Stomach (tissue), 9 donors: ENCODE data around the gene ADNP2. TPM values are rescaled to one million over a fixed set of nuclear protein-coding genes. Genes with fewer than 3 reads are reported as not detected.
"Not testable (repeated sequence)": the region's sequence is repeated elsewhere in the genome, so short reads cannot be mapped to it uniquely, and the experiment has no call there.

Experiments
- DNase-seq, 2 donors: peaks; one replicate each; pipeline versions ENCODE4 v3.0.0 to v3.0.0-alpha.2; 2013 to 2019
- H3K27ac ChIP-seq, 5 donors: fragments of 200-600 bp in 4 of 5; sonication (generic) in 4 of 5; one replicate each; pipeline ENCODE4 v1.5.1; 2013 to 2019; ENCODE audit warnings: mild to moderate bottlenecking in 1 of 5, moderate library complexity in 1 of 5
- H3K27me3 ChIP-seq, 3 donors: fragments of 200-600 bp; sonication (generic); one replicate each; pipeline ENCODE4 v1.5.1; 2017 to 2019; ENCODE audit warnings: mixed run types in 1 of 3
- H3K36me3 ChIP-seq, 4 donors: fragments of 200-600 bp; sonication (generic); 1 replicate in 3 of 4; 2 replicates in 1 of 4; pipeline ENCODE4 v1.5.1; 2016 to 2019
- H3K4me1 ChIP-seq, 4 donors: fragments of 200-600 bp; sonication (generic); one replicate each; pipeline ENCODE4 v1.5.1; 2016 to 2019
- H3K4me3 ChIP-seq, 4 donors: fragments of 200-600 bp; sonication (generic) in 3 of 4; one replicate each; pipeline ENCODE4 v1.5.1; 2016 to 2019; ENCODE audit warnings: mild to moderate bottlenecking in 1 of 4
- H3K9me3 ChIP-seq, 4 donors: fragments of 200-600 bp; sonication (generic); one replicate each; pipeline ENCODE4 v1.5.1; 2016 to 2019
- EP300 ChIP-seq: sonication (generic); formaldehyde crosslinking; IDR thresholded peaks from one replicate; pipeline ENCODE4 v1.6.1; 2017; ENCODE audit warnings: antibody characterized with exemption
- POLR2A ChIP-seq, 4 donors: fragments of 450-650 bp; IDR thresholded peaks; one replicate each; pipeline ENCODE4 v1.6.1; 2016; ENCODE audit warnings: antibody characterized with exemption in 4 of 4, control low read depth in 2 of 4, mild to moderate bottlenecking in 1 of 4, moderate library complexity in 1 of 4
- POLR2AphosphoS5 ChIP-seq, 3 donors: sonication (generic); formaldehyde crosslinking; IDR thresholded peaks; one replicate each; pipeline ENCODE4 v1.6.1; 2016; ENCODE audit warnings: antibody characterized with exemption in 3 of 3
- WGBS, 5 donors: extraction: QIAGEN DNeasy Blood & Tissue Kit in 3 of 5; methylation state at CpG; one replicate each; pipeline versions ENCODE4 v1.1.5 to v1.1.7; 2013 to 2018; 5-methylcytosine and 5-hydroxymethylcytosine counted together
- intact Hi-C: fragments of 100-400 bp; cut with DNase I; formaldehyde crosslinking; loops from one replicate; pipeline ENCODE4 v1.15.1; 2023; ENCODE audit warnings: low total_unique reads
- polyA plus RNA-seq, 3 donors: library from polyadenylated mRNA; stranded (reverse); fragments of 200-250 nt; gene quantifications; one replicate each; pipeline ENCODE4 v1.2.3, GENCODE V29; 2013
- total RNA-seq, 5 donors: library from RNA; depleted of rRNA; stranded (reverse); fragments of >200 nt; gene quantifications; one replicate each; pipeline versions ENCODE4 v1.1.0 to v1.2.3, GENCODE V29; 2014 to 2016
- TF ChIP-seq, protein P1 (sequence below), 7 experiments: fragments of 450-650 bp in 4 of 7; fragments of 200-600 bp in 3 of 7; sonication (generic) in 3 of 7; IDR thresholded peaks; one replicate each; pipeline ENCODE4 v1.5.1; 2016 to 2019; ENCODE audit warnings: antibody characterized with exemption in 7 of 7, control low read depth in 2 of 7, mild to moderate bottlenecking in 1 of 7
- donor health status: healthy with polysubstance abuse.
- donor health status: Bipolar disorder and iron deficiency.
- donor health status: healthy.

The ADNP2 gene
- total and polyA plus RNA-seq, 8 donors: 4.2 to 24.6 (median 10.8) TPM

DNA sequence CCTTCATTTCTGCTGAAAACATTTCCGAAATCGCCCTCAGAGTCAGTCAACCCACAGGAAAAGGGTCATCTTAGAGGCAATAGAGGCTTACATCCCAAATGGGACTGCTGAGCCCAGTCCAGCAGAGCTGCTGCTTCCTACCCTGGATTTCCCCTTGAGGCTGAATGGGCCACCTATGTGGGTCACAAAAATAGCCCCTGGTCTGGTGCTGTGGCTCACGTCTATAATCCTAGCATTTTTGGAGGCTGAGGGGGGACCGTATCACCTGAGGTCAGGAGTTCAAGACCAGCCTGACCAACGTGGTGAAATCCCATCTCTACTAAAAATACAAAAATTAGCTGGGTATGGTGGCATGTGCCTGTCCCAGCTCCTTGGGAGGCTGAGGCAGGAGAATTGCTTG lies 49.3 kb downstream of the ADNP2 start:
- peaks cover 0 to 15% (median 9%) of the 10 kb centered on the region in 4 donors for H3K36me3 ChIP-seq
- no peak overlapping the region for H3K27ac ChIP-seq
- no peak overlapping the region for H3K4me3 ChIP-seq
- intact Hi-C loops: no loop called here
- peaks cover 0 to 2% (median 0%) of the 10 kb centered on the region in 4 donors for H3K9me3 ChIP-seq
- TF ChIP-seq POLR2A (IDR thresholded peaks at IDR 0.05) (no peak), POLR2AphosphoS5 (IDR thresholded peaks at IDR 0.05) (no peak), EP300 (no peak)
- TF ChIP-seq, protein P1, sequence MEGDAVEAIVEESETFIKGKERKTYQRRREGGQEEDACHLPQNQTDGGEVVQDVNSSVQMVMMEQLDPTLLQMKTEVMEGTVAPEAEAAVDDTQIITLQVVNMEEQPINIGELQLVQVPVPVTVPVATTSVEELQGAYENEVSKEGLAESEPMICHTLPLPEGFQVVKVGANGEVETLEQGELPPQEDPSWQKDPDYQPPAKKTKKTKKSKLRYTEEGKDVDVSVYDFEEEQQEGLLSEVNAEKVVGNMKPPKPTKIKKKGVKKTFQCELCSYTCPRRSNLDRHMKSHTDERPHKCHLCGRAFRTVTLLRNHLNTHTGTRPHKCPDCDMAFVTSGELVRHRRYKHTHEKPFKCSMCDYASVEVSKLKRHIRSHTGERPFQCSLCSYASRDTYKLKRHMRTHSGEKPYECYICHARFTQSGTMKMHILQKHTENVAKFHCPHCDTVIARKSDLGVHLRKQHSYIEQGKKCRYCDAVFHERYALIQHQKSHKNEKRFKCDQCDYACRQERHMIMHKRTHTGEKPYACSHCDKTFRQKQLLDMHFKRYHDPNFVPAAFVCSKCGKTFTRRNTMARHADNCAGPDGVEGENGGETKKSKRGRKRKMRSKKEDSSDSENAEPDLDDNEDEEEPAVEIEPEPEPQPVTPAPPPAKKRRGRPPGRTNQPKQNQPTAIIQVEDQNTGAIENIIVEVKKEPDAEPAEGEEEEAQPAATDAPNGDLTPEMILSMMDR (IDR thresholded peaks at IDR 0.05): no peak
- whole genome bisulfite sequencing, 5 donors: 66 to 88% (median 74%) methylated on average over 4 to 5 of the region's 5 CpGs
- H3K4me1 ChIP-seq: peaks cover 0 to 12% (median 0%) of the 10 kb centered on the region in 4 donors
- H3K27me3 ChIP-seq: peaks cover 0 to 12% (median 0%) of the 10 kb centered on the region in 3 donors
- no peak for DNase-seq

DNA sequence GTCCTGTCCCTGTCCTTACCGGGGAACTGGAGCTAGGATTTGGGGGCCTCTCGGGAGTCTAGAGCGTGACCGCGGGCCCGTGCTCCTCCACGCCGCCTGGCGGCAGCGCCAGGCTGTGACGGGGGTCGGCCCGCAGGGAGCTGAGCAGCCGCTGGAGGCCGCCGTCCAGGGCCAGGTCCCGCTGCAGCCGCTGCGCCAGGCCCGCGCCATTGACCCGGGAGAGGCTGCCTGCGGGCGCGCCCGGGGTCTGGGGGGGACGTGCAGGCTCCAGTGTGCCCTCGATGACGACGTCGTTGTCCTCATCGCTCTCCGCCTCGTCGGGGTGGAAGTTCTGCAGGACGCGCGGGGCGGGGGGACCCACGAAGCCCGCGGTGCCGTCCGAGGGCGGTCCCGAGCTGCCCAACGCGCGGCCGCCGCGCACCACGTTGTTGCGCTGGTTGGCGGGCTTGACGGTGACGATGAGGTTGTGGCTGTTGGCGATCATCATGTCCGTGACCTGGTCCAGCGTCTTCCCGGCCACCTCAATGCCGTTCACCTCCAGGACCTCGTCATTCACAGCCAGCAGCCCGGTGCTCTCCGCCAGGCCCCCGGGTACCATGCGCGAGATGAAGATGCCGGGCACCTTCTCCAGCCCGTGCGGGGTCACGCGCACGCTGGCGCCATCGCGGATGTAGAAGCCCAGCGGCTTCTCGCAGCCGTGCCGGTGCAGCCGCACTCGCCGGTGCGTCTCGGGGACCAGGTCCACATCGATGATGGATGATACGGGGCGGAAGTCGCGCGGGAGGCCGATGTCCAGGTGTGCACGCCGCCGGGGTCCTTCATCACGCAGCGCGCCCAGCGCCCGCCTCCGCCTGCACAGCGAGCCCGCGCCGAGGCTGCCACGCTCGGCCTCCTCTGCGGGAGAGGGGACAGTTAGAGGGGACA lies 50.9 kb downstream of the ADNP2 start:
- intact Hi-C loops: no loop called here
- H3K9me3 ChIP-seq: peaks cover 0 to 18% (median 7%) of the 10 kb centered on the region in 4 donors
- TF ChIP-seq POLR2A (IDR thresholded peaks at IDR 0.05): no peak
- TF ChIP-seq, protein P1 (IDR thresholded peaks at IDR 0.05): peak in 3 of 7 experiments; percentile 35 to 52 (median 39)
- no peak for TF ChIP-seq POLR2AphosphoS5 (IDR thresholded peaks at IDR 0.05)
- no peak for TF ChIP-seq EP300
- H3K4me1 ChIP-seq: peaks cover 0 to 12% (median 0%) of the 10 kb centered on the region in 4 donors
- peaks cover 0 to 15% (median 9%) of the 10 kb centered on the region in 4 donors for H3K36me3 ChIP-seq
- H3K27ac ChIP-seq: no peak overlapping the region
- WGBS, 5 donors: 32 to 81% (median 52%) methylated on average over 61 to 109 of the region's 109 CpGs
- peak in 1 of 2 donors; percentile 59 for DNase-seq
- H3K27me3 ChIP-seq: peaks cover 0 to 12% (median 0%) of the 10 kb centered on the region in 3 donors
- H3K4me3 ChIP-seq: peak overlapping the region in 3 of 4 donors; percentile 19 to 37 (median 30)

DNA sequence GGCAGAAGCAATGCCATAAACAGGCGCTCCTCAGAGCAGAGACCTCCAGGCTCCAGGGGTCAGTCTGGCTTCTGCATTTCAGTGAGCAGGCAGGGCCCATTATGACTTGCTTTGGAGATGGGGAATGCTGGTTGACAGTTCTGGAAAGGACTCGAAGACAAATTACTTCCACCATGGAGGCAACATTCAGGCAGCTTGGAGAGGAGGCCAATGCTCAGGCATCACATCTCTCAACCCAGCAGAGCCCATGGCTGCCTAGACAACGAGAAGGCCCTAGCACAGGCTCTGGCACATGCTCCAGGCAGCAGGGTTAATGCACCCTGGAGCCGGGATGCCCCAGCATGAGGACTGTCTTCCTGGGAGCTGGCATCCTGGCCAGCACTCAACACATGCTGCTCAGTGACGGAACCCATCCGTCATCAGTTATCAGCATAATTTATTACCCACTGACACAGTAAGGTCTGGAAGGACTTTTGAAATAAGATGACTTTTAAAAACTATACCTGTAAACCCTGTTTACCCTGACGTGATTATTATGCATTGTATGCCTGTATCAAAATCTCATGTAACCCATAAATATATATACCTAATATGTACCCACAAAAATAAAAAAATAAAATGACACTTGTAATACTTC lies 52.8 kb downstream of the ADNP2 start:
- Histone ChIP-seq H3K27me3 (peaks cover 0 to 12% (median 0%) of the 10 kb centered on the region in 3 donors), H3K36me3 (peaks cover 0 to 15% (median 9%) of the 10 kb centered on the region in 4 donors), H3K9me3 (peaks cover 3 to 26% (median 16%) of the 10 kb centered on the region in 4 donors), H3K27ac (no peak overlapping the region), H3K4me3 (no peak overlapping the region), H3K4me1 (peaks cover 0 to 12% (median 0%) of the 10 kb centered on the region in 4 donors)
- intact Hi-C loops: no loop called here
- DNase-seq: no peak
- WGBS, 5 donors: 84 to 90% (median 87%) methylated on average over 7 of the region's 7 CpGs
- no peak for TF ChIP-seq POLR2A (IDR thresholded peaks at IDR 0.05)
- no peak for TF ChIP-seq EP300
- TF ChIP-seq POLR2AphosphoS5 (IDR thresholded peaks at IDR 0.05): no peak
- TF ChIP-seq, protein P1 (IDR thresholded peaks at IDR 0.05): no peak

DNA sequence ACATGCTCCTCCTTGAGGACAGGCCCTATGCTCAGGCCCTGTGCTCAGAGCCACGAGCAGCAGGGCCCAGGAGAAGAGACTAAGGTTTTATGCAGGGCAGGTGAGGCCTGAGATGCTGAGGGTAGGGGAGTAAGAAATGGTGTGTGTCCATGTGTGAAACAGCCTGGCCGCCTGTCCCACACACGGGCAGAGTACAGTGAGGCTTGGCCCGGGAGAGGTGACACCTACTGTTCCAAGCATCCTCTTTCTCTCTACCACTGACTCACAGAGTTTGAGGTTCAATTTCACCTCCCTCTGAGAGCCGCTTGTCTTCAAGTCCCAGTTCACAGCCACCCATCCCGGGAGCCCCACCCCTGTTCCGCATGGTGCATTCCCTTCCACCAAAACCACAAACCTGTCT lies 54.1 kb downstream of the ADNP2 start:
- TF ChIP-seq, protein P1 (IDR thresholded peaks at IDR 0.05): no peak
- TF ChIP-seq EP300 (no peak), POLR2AphosphoS5 (IDR thresholded peaks at IDR 0.05) (no peak), POLR2A (IDR thresholded peaks at IDR 0.05) (no peak)
- no peak for DNase-seq
- no peak overlapping the region for H3K4me3 ChIP-seq
- no peak overlapping the region for H3K27ac ChIP-seq
- H3K36me3 ChIP-seq: peaks cover 0 to 15% (median 9%) of the 10 kb centered on the region in 4 donors
- H3K27me3 ChIP-seq: peaks cover 0 to 12% (median 0%) of the 10 kb centered on the region in 3 donors
- H3K9me3 ChIP-seq: peaks cover 3 to 26% (median 16%) of the 10 kb centered on the region in 4 donors
- intact Hi-C loops: no loop called here
- 85 to 97% (median 95%) methylated on average over 6 to 7 of the region's 7 CpGs for WGBS, 5 donors
- peaks cover 0 to 12% (median 0%) of the 10 kb centered on the region in 4 donors for H3K4me1 ChIP-seq

DNA sequence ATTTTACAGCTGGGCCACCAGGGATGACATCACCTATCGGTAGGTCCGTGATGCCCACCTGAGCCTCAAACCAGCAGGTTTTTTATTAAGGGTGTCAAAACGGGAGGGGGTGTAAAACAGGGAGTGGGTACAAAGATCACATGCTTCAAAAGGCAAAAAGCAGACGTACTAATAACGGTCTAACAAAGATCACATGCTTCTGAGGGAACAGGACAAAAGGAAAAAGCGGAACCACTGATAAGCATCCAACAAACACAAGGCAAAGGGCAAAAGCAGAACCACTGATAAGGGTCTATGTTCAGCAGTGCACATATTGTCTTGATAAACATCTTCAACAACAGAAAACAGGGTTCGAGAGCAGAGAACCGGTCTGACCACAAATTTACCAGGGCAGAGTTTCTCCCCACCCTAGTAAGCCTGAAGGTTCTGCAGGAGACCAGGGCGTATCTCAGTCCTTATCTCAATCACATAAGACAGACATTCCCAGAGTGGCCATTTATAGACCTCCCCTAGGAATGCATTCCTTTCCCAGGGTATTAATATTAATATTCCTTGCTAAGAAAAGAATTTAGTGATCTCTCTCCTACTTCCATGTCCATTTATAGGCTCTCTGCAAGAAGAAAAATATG lies 55.8 kb downstream of the ADNP2 start:
- H3K4me1 ChIP-seq, DNase-seq, H3K27me3 ChIP-seq, intact Hi-C loops, H3K4me3 ChIP-seq, H3K27ac ChIP-seq: not testable (repeated sequence)
- WGBS, 5 donors: 73 to 81% (median 76%) methylated on average over 9 of the region's 9 CpGs
- peaks cover 0 to 15% (median 7%) of the 10 kb centered on the region in 4 donors for H3K36me3 ChIP-seq
- H3K9me3 ChIP-seq: peaks cover 3 to 26% (median 16%) of the 10 kb centered on the region in 4 donors
